ENCODE measurements around the gene ADCY9.

The ADCY9 gene

GRCh38 chr16:3968551-3968950 is 147.7 kb downstream of the ADCY9 start:
- TF ChIP-seq ZNF354C (tag by site-specific recombination; IDR thresholded peaks at IDR 0.05; ENCODE audit: borderline replicate concordance, low read depth) (no peak), ZNF596 (tag by site-specific recombination; IDR thresholded peaks at IDR 0.05) (no peak), ZNF398 (tag by site-specific recombination; IDR thresholded peaks at IDR 0.05) (no peak), BCL11B (tag by site-specific recombination; IDR thresholded peaks at IDR 0.05; ENCODE audit: low read depth) (no peak), ZNF513 (tag by site-specific recombination; IDR thresholded peaks at IDR 0.05) (no peak), ZNF18 (tag by site-specific recombination; IDR thresholded peaks at IDR 0.05) (no peak), ZBTB1 (tag by site-specific recombination; IDR thresholded peaks at IDR 0.05) (no peak), ZNF473 (tag by site-specific recombination; IDR thresholded peaks at IDR 0.05) (no peak), ZNF214 (tag by site-specific recombination; IDR thresholded peaks at IDR 0.05; ENCODE audit: borderline replicate concordance) (no peak), ZNF660 (tag by site-specific recombination; IDR thresholded peaks at IDR 0.05) (no peak), ZNF302 (tag by site-specific recombination; IDR thresholded peaks at IDR 0.05; ENCODE audit: low read depth) (no peak), ZNF350 (tag by site-specific recombination; IDR thresholded peaks at IDR 0.05) (no peak), ZNF704 (tag by site-specific recombination; IDR thresholded peaks at IDR 0.05) (no peak)
- POLR2A ChIA-PET: no interaction called here
- CTCF ChIA-PET: no interaction called here
- peaks cover 0 to 13% of the 10 kb centered on the region in 2 experiments; a peak in 2 of 3 replicates for H3K36me3 ChIP-seq (ENCODE audit: control insufficient read depth in 2 of 2, insufficient read depth in 1 of 2, low read length in 2 of 2)
- no peak overlapping the region for H3K4me3 ChIP-seq (ENCODE audit: low read depth, low read length)
- no peaks in the 10 kb centered on the region for H3K9me3 ChIP-seq (ENCODE audit: control insufficient read depth, insufficient read depth, low read depth, low read length)
- H3K27ac ChIP-seq (ENCODE audit: extremely low read depth, low read depth, low read length): no peak overlapping the region
- no peaks in the 10 kb centered on the region for H3K4me1 ChIP-seq (ENCODE audit: control insufficient read depth, insufficient read depth, low read length)

GRCh38 chr16:3966681-3967080 is 149.6 kb downstream of the ADCY9 start:
- H3K36me3 ChIP-seq (ENCODE audit: control insufficient read depth in 2 of 2, insufficient read depth in 1 of 2, low read length in 2 of 2): peaks cover 0 to 13% of the 10 kb centered on the region in 2 experiments; a peak in 2 of 3 replicates
- ChIA-PET CTCF (no interaction called here), POLR2A (no interaction called here)
- no peak overlapping the region for H3K27ac ChIP-seq (ENCODE audit: extremely low read depth, low read depth, low read length)
- no peaks in the 10 kb centered on the region for H3K9me3 ChIP-seq (ENCODE audit: control insufficient read depth, insufficient read depth, low read depth, low read length)
- no peak overlapping the region for H3K4me3 ChIP-seq (ENCODE audit: low read depth, low read length)
- H3K4me1 ChIP-seq (ENCODE audit: control insufficient read depth, insufficient read depth, low read length): no peaks in the 10 kb centered on the region
- TF ChIP-seq ZNF404 (tag by site-specific recombination; IDR thresholded peaks at IDR 0.05) (no peak), ZNF416 (tag by site-specific recombination; IDR thresholded peaks at IDR 0.05) (no peak), ZNF704 (tag by site-specific recombination; IDR thresholded peaks at IDR 0.05) (no peak), ZNF600 (tag by site-specific recombination; IDR thresholded peaks at IDR 0.05) (no peak), ZNF214 (tag by site-specific recombination; IDR thresholded peaks at IDR 0.05; ENCODE audit: borderline replicate concordance) (no peak), ZNF266 (tag by site-specific recombination; IDR thresholded peaks at IDR 0.05; ENCODE audit: low read depth) (no peak), ZEB2 (tag by site-specific recombination; IDR thresholded peaks at IDR 0.05) (no peak), ZNF629 (tag by site-specific recombination; IDR thresholded peaks at IDR 0.05) (no peak), ZNF580 (tag by site-specific recombination; IDR thresholded peaks at IDR 0.05) (no peak), ELK4 (IDR thresholded peaks at IDR 0.05; ENCODE audit: borderline replicate concordance, low read depth, low read length) (no peak), ZNF792 (tag by site-specific recombination; IDR thresholded peaks at IDR 0.05) (no peak), SCRT1 (tag by site-specific recombination; IDR thresholded peaks at IDR 0.05; ENCODE audit: borderline replicate concordance) (no peak), ZNF785 (tag by site-specific recombination; IDR thresholded peaks at IDR 0.05) (no peak), ZNF175 (tag by site-specific recombination; IDR thresholded peaks at IDR 0.05) (no peak), ZNF132 (tag by site-specific recombination; IDR thresholded peaks at IDR 0.05; ENCODE audit: borderline replicate concordance) (no peak)
